Measurements from ENCODE around the gene AP1S2.

The AP1S2 gene

GRCh38 chrX:15860921-15861320, 6.3 kb upstream of the AP1S2 start:
- no peaks in the 10 kb centered on the region for H4K20me1 ChIP-seq (ENCODE audit: insufficient read depth)
- H3K36me3 ChIP-seq (ENCODE audit: insufficient read depth), result no peaks in the 10 kb centered on the region
- H3K4me3 ChIP-seq (IDR thresholded peaks at IDR 0.05; ENCODE audit: insufficient read depth, low read depth, low read length), result no peak overlapping the region
- no peak overlapping the region for H2AFZ ChIP-seq (ENCODE audit: low read depth)
- H3K27ac ChIP-seq, result no peak overlapping the region
- H3K79me2 ChIP-seq (ENCODE audit: insufficient read depth, low read depth), result no peaks in the 10 kb centered on the region
- H3K9ac ChIP-seq, result no peak overlapping the region
- peaks cover 13% of the 10 kb centered on the region for H3K4me1 ChIP-seq (ENCODE audit: low read depth, poor library complexity, severe bottlenecking)
- no peak overlapping the region for H3K4me2 ChIP-seq
- H3K27me3 ChIP-seq (ENCODE audit: insufficient read depth, low read depth), result no peaks in the 10 kb centered on the region
- TF ChIP-seq CTCF (conservative IDR thresholded peaks at IDR 0.05; ENCODE audit: low read depth, low read length), result no peak

DNA sequence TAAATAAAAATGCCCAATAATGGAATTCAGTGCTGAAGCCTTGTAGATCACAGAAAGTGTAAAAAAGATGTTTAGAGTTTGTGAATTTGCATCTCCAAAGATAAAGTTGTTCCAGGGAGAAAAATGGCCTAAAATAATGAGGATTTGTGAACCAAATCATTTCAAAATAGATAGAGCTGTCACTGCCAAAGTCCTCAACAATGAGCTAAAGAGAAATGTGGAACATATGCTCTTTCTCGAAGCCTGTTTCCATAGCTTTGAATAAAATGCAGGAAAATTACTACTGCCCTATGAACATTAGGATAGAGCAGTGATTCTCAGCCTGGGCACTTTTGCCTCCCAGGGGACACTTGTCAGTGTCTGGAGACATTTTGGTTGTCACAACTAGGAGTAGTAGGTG, 3.4 kb upstream of the AP1S2 start:
- no peaks in the 10 kb centered on the region for H3K27me3 ChIP-seq (ENCODE audit: insufficient read depth, low read depth)
- H3K4me1 ChIP-seq (ENCODE audit: low read depth, poor library complexity, severe bottlenecking), result peaks cover 16% of the 10 kb centered on the region
- no peaks in the 10 kb centered on the region for H3K79me2 ChIP-seq (ENCODE audit: insufficient read depth, low read depth)
- no peak overlapping the region for H3K9ac ChIP-seq
- H3K4me2 ChIP-seq, result no peak overlapping the region
- no peak overlapping the region for H3K27ac ChIP-seq
- no peak overlapping the region for H3K4me3 ChIP-seq (IDR thresholded peaks at IDR 0.05; ENCODE audit: insufficient read depth, low read depth, low read length)
- H3K36me3 ChIP-seq (ENCODE audit: insufficient read depth), result no peaks in the 10 kb centered on the region
- no peak overlapping the region for H2AFZ ChIP-seq (ENCODE audit: low read depth)
- TF ChIP-seq CTCF (conservative IDR thresholded peaks at IDR 0.05; ENCODE audit: low read depth, low read length), result no peak
- no peaks in the 10 kb centered on the region for H4K20me1 ChIP-seq (ENCODE audit: insufficient read depth)

DNA sequence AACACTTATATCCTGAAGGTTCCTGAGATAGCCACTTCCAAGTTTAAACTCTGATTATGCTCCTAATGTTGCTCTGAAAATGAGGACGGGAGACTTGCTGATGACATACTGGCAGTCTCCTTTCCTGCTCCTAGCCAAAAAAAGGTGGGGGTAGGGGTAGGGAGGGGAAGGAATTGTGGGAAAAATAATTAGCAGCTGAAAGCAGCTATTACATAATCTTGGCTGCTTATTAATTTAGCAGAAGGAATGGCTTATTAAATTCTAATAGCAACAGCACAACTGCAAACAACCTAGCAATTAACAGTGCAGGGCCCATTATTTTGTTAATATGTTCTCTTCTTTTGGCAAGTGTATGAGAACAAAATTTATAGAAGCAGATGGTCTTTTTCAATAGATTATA, 2.0 kb upstream of the AP1S2 start:
- Histone ChIP-seq H4K20me1 (ENCODE audit: insufficient read depth) (no peaks in the 10 kb centered on the region), H3K4me2 (peak overlapping the region; percentile 95), H3K4me3 (IDR thresholded peaks at IDR 0.05; ENCODE audit: insufficient read depth, low read depth, low read length) (no peak overlapping the region), H3K9ac (no peak overlapping the region; the same call in 1 of the 2 replicates), H3K4me1 (ENCODE audit: low read depth, poor library complexity, severe bottlenecking) (peaks cover 19% of the 10 kb centered on the region), H3K27me3 (ENCODE audit: insufficient read depth, low read depth) (no peaks in the 10 kb centered on the region), H2AFZ (ENCODE audit: low read depth) (peak overlapping the region; percentile 86; the same call in 1 of the 2 replicates), H3K27ac (no peak overlapping the region), H3K36me3 (ENCODE audit: insufficient read depth) (no peaks in the 10 kb centered on the region), H3K79me2 (ENCODE audit: insufficient read depth, low read depth) (no peaks in the 10 kb centered on the region)
- no peak for TF ChIP-seq CTCF (conservative IDR thresholded peaks at IDR 0.05; ENCODE audit: low read depth, low read length)

DNA sequence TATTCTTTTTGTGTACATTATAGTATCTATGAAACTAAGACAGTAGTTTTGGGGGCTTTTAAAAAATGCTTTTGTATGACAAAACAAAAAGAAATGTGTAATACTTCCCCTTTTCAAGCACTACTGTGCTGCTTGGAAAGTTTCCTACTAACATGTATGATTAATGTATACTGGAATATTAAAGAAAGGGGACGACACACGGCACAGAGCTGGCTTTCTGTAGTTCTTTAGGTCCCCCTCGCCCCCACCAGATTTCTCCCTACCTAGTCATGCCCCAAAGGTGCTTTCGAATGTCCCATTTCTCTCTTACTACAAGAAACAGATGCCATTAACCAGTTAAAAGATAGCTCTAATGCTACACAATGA, 1.6 kb upstream of the AP1S2 start:
- Histone ChIP-seq H3K27ac (no peak overlapping the region; the same call in 1 of the 2 replicates), H3K4me3 (IDR thresholded peaks at IDR 0.05; ENCODE audit: insufficient read depth, low read depth, low read length) (no peak overlapping the region)

More for the DNA sequence above, 1.6 kb upstream of the AP1S2 start:
- TF ChIP-seq CTCF (conservative IDR thresholded peaks at IDR 0.05; ENCODE audit: low read depth, low read length), result no peak
- Histone ChIP-seq H3K27me3 (ENCODE audit: insufficient read depth, low read depth) (no peaks in the 10 kb centered on the region), H3K9ac (peak overlapping the region; percentile 60; the same call in 1 of the 2 replicates), H4K20me1 (ENCODE audit: insufficient read depth) (no peaks in the 10 kb centered on the region), H2AFZ (ENCODE audit: low read depth) (peak overlapping the region; percentile 86), H3K4me1 (ENCODE audit: low read depth, poor library complexity, severe bottlenecking) (peaks cover 19% of the 10 kb centered on the region), H3K4me2 (peak overlapping the region; percentile 95), H3K36me3 (ENCODE audit: insufficient read depth) (no peaks in the 10 kb centered on the region), H3K79me2 (ENCODE audit: insufficient read depth, low read depth) (no peaks in the 10 kb centered on the region)
